IPS-18c (cell line): Measurements from ENCODE around the gene MFN2.
"Not testable (repeated sequence)": the region's sequence is repeated elsewhere in the genome, so short reads cannot be mapped to it uniquely, and the experiment has no call there.

Source experiments
- H3K4me3 ChIP-seq: 2 replicates; pipeline ENCODE4 v1.7.0; 2013; ENCODE audit warnings: low read depth, mild to moderate bottlenecking, low read length, moderate library complexity; ENCODE audit not compliant: insufficient read depth
- H3K9me3 ChIP-seq: one replicate; pipeline ENCODE4 v1.6.1; 2013; ENCODE audit warnings: mild to moderate bottlenecking, low read length, moderate library complexity; ENCODE audit not compliant: control insufficient read depth, insufficient read depth

MFN2 gene

GRCh38 chr1:11984576-11984975 is 4.3 kb downstream of the MFN2 start:
- Histone ChIP-seq H3K4me3 (no peak overlapping the region), H3K9me3 (no peaks in the 10 kb centered on the region)

- no peaks in the 10 kb centered on the region for H3K9me3 ChIP-seq
- H3K4me3 ChIP-seq = no peak overlapping the region
Measured at GRCh38 chr1:11985171-11985570, 4.9 kb downstream of the MFN2 start.

GRCh38 chr1:11985851-11986250 is 5.6 kb downstream of the MFN2 start:
- no peak overlapping the region for H3K4me3 ChIP-seq
- no peaks in the 10 kb centered on the region for H3K9me3 ChIP-seq

- no peak overlapping the region for H3K4me3 ChIP-seq
- H3K9me3 ChIP-seq = no peaks in the 10 kb centered on the region
Measured at GRCh38 chr1:11989669-11990068, 9.4 kb downstream of the MFN2 start.

GRCh38 chr1:11990303-11991032 is 10.2 kb downstream of the MFN2 start:
- Histone ChIP-seq H3K4me3 (no peak overlapping the region), H3K9me3 (no peaks in the 10 kb centered on the region)

GRCh38 chr1:11991969-11992676 is 11.9 kb downstream of the MFN2 start:
- no peaks in the 10 kb centered on the region for H3K9me3 ChIP-seq
- no peak overlapping the region for H3K4me3 ChIP-seq

GRCh38 chr1:11997081-11997850 is 17.0 kb downstream of the MFN2 start:
- Histone ChIP-seq H3K9me3 (no peaks in the 10 kb centered on the region), H3K4me3 (no peak overlapping the region)

- Histone ChIP-seq H3K4me3 (no peak overlapping the region), H3K9me3 (no peaks in the 10 kb centered on the region)
Measured at GRCh38 chr1:11998636-11999035, 18.4 kb downstream of the MFN2 start.

GRCh38 chr1:11999236-11999635 is 19.0 kb downstream of the MFN2 start:
- Histone ChIP-seq H3K4me3 (no peak overlapping the region), H3K9me3 (no peaks in the 10 kb centered on the region)

- H3K4me3 ChIP-seq = no peak overlapping the region
- H3K9me3 ChIP-seq = no peaks in the 10 kb centered on the region
Measured at GRCh38 chr1:12001249-12001917, 21.1 kb downstream of the MFN2 start.

GRCh38 chr1:12001996-12002493 is 21.8 kb downstream of the MFN2 start:
- no peak overlapping the region for H3K4me3 ChIP-seq
- H3K9me3 ChIP-seq = no peaks in the 10 kb centered on the region

- H3K9me3 ChIP-seq = peaks cover 4% of the 10 kb centered on the region
- no peak overlapping the region for H3K4me3 ChIP-seq
Measured at GRCh38 chr1:12003762-12004161, 23.5 kb downstream of the MFN2 start.

GRCh38 chr1:12005488-12006166 is 25.4 kb downstream of the MFN2 start:
- Histone ChIP-seq H3K4me3 (no peak overlapping the region), H3K9me3 (peaks cover 4% of the 10 kb centered on the region)

- no peak overlapping the region for H3K4me3 ChIP-seq
- peaks cover 4% of the 10 kb centered on the region for H3K9me3 ChIP-seq
Measured at GRCh38 chr1:12006167-12006921, 26.1 kb downstream of the MFN2 start.

- no peak overlapping the region for H3K4me3 ChIP-seq
- peaks cover 4% of the 10 kb centered on the region for H3K9me3 ChIP-seq
Measured at GRCh38 chr1:12007204-12007603, 27.0 kb downstream of the MFN2 start.

GRCh38 chr1:12008355-12008754 is 28.1 kb downstream of the MFN2 start:
- H3K4me3 ChIP-seq, H3K9me3 ChIP-seq: not testable (repeated sequence)
